ENCODE results near the gene ATP6V1D.
A peak's percentile ranks its signal among the peaks of the same experiment; 100 is the strongest.
"Not testable (repeated sequence)": the region's sequence is repeated elsewhere in the genome, so short reads cannot be mapped to it uniquely, and the experiment has no call there.

Gene ATP6V1D

DNA sequence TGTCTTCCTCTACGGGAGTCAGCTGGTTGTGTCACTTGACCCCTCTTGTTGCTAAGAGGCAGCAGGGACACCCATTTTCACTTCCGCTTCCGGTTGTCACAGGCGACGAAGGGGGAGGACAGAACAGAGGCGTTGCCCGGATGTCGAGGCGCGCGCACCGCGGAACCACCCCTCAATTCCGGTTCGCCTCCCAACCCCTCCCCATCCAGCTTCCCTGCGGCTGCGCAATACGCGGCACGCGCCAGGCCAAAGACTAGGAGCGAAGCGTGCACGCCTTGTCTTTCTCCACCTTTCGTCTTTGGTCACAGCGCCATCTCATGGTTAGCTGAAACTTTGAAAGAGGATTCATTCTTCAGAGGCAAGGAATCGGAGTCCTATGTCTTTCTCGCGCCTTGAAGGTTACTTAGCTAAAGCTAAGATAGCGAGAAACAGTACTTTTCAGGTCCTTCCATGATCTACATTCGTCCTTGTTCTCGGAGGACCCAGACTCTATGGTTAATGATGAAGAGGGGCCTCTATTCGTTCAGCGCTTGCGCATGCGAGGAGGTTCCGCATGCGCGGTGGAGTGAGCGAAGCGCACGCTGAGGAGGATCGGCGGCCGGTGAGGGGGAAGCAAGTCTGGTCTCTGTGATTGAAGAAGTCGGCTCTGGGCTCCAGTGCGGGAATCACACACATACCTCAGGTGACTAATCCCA, at the start of gene ATP6V1D, which contains the start of gene EIF2S1:
Gene ATP6V1D, minus strand, starts transcription at position 30 of the 695 bp plus-strand sequence. CDS start 106 bp downstream, outside the sequence.
Gene EIF2S1, plus strand, starts transcription at position 554 of the 695 bp plus-strand sequence. CDS start 4,440 bp downstream, outside the sequence.
- peak; percentile 97 for DNase-seq (ENCODE audit: low read depth)

DNA sequence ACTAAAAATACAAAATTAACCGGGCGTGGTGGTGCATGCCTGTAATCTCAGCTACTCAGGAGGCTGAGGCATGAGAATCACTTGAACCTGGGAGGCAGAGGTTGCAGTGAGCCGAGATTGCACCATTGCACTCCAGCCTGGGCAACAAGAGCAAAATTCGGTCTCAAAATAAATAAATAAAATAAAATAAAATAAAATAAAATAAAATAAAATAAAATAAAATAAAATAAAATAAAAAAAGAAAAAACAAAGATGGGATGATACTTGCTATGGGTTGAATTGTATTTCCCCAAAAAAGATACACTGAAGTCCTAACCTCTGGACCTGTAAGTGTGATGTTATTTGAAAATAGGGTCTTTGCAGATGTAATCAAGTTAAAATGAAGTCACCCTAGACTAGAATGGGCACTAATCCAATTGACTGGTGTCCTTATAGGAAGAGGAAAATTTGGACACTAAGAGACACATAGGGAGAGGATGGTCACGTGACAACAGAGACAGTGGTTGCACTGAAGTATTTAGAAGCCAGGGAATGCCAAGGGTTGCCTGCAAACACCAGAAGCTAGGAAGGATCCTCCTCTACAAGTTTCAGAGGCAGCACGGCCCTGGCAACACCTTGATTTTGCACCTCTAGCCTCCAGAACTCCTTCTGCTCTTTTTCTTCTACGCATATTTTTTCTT, 48.7 kb upstream of the ATP6V1D start:
- DNase-seq (ENCODE audit: low read depth) = not testable (repeated sequence)

DNA sequence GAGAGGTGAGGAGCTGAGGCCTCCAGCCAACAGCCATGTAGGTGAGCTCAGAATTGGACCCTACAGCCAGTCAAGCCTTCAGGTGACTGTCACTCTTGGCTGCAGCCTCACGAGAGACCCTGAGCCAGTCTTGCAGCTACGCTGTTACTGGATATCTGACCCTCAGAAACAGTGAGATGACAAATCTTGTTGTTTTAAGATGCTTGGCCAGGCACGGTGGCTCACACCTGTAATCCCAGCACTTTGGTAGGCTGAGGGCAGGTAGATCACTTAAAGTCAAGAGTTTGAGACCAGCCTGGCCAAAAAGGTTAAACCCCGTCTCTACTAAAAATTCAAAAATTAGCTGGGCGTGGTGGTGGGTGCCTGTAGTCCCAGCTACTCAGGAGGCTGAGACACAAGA, 46.2 kb upstream of the ATP6V1D start:
- no peak for DNase-seq (ENCODE audit: low read depth)

DNA sequence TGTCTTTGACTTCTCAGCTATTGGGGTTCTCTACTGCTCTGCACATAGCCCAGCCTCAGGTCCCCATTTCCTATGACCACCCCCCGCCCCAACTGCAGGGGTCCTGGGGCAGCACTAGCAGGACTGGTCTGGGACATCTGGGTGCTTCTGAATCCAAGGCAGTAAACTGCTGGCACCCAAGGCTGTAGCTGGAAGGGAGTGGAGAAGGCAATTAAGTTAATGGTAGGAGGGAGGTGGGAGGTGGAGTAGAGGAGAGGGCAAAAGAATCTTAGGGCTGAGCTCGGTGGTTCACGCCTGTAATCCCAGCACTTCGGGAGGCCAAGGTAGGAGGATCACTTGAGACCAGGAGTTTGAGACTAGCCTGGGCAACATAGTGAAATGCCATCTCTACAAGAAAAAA, 40.8 kb upstream of the ATP6V1D start:
- no peak for DNase-seq (ENCODE audit: low read depth)

DNA sequence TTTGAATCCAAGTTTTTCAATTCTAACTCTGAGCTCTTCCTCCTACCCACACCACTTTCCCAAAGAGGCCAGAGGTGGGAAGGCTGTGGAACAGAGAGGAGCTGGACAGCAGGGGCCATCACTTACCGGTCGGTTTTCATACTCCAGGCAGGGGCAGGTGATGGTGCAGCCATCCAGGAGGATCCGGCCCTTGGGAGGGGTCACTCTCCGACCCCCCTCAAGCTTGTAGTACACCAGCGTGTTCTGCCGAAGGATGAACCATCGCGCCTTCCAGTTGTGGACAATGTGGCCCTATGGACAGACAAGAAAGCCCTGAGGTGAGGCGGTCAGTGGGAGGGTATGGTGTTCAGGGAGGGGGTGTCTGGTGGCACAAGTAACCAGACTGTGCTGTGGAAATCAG, 37.9 kb upstream of the ATP6V1D start:
- DNase-seq (ENCODE audit: low read depth) = no peak

DNA sequence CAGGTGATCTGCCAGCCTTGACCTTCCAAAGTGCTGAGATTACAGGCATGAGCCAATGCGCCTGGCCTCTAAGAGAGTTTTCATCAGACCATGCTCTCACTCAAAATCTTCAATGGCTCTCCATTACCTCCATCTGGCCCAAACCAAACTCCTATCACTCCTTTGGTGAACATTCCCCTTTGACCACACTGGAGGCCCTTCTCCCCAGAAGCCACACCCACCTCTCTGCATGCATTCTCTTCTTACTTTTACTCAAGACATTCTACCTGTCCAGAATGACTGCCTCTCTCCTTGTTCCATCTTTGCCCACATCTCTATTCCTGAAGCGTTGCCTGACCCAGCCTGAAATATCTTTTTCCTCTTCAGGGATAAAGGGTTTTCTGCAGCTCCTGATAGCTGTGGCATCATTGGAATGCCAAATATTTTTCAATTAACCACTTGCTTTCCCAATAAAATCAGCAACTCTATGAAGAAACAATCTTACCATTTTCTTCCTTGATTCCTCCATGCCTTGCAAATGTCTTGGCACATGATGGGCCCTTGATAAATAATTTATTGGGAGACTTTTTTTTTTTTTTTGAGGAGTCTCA, 36.9 kb upstream of the ATP6V1D start:
- DNase-seq (ENCODE audit: low read depth) = no peak

DNA sequence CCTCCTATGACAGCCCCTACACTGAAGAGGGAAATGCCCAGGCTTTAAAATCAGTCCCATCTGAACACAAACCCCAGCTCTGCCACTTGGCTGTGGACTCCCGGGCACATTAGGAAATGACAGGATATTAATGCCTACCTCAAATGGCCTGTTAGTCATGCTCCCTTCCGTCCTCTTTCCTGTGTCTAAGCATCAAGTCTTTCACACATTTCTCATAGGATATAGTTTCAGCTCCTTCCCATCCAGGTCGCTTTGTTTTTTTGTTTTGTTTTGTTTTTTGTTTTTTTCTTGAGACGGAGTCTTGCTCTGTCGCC, 36.2 kb upstream of the ATP6V1D start:
- no peak for DNase-seq (ENCODE audit: low read depth)

DNA sequence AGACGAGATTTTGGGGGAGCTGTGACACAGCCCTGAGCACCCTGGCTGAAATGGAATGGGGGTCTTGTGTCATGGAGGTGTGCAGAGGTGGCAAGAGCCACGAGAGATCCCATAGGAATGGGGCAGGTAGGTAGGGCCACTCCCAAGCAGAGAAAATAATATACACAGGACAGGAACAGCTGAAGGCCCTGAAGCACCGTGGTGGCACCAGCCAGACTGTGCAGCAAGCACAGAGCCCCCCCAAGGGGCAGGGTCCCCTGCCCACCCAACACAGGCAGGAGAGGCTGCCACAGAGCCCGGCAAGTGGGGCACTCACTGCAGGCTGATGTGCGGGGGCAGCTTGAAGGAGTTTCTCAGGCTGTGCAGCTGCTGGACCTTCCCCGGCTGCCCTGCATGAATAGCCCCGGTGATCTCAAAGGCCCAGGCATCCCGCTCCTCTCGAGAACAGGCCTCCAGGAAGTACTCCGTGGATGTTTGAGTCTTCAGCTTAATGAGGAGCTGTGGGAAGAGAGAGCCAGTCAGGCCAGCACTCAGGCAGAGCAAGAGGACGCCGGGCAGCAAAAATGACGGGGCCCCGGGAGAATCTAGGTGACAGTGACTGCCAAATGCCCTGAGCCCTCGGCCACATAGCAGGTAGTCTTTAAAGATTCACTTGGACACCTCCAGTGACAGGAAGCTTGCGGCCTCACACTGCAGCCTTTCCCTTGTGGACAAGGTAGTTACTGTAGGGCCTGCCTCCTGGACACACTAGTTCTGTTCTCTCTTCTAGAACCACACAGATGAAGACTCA, 35.7 kb upstream of the ATP6V1D start:
- no peak for DNase-seq (ENCODE audit: low read depth)

DNA sequence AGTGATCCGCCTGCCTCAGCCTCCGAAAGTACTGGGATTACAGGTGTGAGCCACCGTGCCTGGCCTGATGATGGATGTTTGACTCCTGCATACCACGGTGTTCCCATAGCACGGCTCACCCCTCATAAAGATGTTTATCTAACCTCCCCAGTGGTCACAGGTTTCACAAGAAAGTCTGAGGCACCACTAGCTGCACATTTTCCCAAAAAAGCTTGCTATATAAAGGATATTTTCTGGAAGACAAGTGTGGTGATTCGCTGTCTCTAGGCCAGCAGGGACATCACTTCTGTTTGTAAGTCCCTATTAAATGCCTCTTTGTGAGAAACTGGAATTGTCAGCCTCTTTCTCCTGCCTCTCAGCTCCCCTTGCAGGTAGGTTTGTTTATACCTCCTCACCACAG, 34.1 kb upstream of the ATP6V1D start:
- no peak for DNase-seq (ENCODE audit: low read depth)

DNA sequence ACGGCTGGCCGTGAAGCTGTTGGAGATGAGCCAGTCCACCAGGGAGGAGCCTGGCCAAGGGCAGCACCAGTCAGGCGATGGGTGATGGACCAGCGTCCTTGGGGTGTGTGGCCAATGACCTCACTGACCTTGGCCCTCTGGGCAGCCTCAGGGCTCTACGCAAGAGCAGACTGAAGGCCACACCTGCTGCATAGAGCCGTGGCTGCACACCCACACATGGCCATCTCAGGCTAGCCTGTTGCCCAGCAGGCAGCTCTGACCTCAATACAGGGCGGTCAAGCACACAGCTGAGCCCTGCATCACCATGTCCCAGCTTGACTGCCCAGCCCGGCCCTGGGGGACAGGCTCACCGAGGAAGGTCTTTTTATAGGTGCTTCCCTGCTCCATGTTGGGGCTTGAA, 33.2 kb upstream of the ATP6V1D start:
- no peak for DNase-seq (ENCODE audit: low read depth)

DNA sequence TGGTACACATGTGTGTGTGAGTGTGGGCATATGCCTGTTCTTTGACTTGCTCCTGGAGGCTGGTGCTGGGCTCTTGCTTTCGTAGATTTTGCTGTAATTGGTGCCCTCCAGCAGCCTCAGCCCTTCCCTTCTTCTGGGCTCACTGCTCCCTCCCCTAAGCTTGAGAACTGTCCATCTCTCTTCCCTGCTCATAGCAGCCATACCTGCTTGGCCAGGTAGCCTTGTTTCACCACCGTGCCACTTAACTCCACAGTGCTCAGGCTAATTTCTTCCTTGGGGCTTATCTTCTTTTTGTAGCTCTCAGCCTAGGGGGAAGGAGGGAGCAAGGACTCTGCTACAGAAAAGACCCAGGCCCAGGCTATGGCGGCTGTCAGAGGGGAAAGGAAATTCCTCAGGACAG, 32.5 kb upstream of the ATP6V1D start:
- no peak for DNase-seq (ENCODE audit: low read depth)

DNA sequence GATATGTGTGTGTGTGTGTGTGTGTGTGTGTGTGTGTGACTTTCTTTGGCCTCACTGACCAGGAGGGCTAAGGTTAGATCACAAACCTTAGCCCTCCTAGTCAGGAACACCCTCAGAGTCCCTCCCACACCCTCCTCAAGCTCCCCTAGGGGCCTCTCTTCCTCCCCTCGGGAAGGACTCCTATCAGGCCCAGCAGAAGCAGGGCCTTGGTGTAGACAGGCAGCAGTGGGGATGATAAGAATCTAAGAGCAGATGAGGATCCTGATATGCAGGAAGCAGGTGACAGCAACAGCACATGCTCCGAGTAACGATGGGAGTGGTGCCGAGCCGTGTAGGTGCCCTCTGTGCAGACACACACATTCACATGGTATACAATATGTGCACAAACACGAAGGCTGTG, 31.7 kb upstream of the ATP6V1D start:
- no peak for DNase-seq (ENCODE audit: low read depth)

DNA sequence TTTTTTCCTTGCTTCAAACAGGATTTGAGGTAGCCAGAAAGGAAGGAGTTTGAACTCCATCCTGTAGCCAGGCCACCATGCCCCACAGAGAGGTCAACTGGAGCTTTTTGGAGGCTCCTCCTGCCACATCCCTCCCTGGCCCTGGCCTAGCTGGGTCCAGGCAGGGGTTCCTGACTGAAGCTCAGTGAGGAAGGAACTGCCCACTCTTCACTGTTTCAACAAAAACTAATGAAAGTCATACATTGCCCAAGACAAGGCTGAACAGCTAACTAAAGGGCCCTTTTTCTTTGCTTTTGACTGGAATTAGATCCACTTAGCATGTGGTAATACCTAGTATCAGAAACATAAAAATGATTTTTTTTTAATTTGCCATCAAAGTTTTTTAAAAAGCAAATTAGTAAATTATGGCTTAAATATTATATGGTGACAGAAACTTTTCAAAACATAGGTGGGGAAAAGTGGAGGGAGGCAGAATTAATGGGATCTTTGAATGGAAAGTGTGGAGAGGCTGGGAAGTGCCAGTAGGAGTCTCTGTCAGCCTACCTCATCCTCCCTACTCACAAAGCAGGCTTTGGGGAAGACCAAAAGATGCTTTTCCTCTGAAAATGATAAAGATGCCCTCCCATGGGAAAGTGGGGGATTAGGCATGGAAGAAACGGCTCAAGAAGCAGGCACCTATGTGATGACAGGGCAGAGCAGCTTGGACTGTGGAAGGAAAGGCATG, 30.4 kb upstream of the ATP6V1D start:
- no peak for DNase-seq (ENCODE audit: low read depth)

DNA sequence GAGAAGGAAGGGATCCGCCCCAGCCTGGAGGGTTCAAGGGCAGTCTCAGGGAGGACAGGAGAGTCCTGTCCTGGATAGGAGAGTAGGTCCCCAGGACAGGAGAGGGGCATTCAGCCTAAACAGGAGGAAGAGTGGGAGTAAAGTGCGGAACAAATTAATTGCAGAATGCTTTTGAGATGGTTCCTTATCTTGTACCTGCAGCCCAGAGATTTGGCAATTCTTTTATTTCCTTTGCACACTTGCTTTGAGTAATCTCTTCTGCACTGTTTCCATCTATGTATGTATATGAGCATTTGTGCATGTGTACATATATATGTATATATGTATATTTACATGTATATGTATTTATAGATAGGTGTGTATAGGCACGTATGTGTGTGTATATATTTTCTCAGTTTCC, 29.7 kb upstream of the ATP6V1D start:
- no peak for DNase-seq (ENCODE audit: low read depth)

DNA sequence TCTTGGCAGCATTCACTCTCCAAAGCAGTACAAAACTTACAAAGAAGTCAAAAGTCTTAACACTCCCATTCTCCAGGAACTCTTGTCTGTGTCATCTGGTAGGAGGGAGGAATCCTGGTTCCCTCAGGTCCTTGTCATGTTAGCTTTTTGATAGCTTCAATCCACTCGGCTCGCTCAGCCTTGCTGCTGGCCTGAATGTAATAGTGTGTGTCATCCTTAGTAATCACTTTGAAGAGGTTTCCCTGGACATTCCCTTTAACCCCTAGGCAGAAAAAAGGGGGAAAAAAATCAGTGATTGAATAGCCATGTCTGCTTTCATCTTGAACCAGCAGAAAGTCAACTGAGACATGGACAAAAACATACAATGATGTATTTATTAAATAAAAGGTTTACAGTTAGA, 27.6 kb upstream of the ATP6V1D start:
- no peak for DNase-seq (ENCODE audit: low read depth)

DNA sequence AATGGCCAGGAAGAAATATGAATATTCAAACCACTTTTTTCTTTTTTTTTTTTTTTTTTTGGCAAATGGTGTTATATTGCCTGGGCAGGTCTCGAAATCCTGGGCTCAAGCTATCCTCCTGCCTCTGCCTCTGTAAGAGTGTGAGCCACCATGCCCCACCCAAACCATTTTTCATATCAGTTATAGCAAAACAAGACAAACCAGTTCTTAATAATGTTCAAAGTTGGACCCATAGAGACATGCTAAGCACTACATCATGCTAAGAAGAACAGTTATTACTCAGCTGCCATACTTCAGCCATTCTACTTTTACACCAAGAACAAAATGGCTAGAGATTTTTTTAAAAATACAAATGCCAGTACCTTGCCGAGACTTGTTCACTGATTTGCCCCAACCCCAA, 26.0 kb upstream of the ATP6V1D start:
- no peak for DNase-seq (ENCODE audit: low read depth)

DNA sequence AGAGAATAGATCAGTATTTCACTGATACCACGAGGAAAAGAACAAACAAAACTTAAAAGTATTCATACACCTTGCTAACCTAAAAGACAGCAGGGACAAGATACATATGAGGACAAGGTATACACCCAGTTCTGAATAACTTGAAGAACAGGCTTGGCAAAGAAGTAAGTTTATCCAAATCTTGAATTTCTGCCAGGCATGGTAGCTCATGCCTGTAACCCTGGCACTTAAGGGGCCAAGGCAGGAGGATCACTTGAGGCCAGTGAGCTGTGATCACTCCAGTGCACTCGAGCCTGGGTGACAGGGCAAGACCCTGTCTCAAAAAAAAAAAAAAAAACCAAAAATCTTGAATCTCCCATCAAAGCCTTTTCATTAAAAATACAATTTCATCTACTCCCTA, 25.5 kb upstream of the ATP6V1D start:
- no peak for DNase-seq (ENCODE audit: low read depth)

DNA sequence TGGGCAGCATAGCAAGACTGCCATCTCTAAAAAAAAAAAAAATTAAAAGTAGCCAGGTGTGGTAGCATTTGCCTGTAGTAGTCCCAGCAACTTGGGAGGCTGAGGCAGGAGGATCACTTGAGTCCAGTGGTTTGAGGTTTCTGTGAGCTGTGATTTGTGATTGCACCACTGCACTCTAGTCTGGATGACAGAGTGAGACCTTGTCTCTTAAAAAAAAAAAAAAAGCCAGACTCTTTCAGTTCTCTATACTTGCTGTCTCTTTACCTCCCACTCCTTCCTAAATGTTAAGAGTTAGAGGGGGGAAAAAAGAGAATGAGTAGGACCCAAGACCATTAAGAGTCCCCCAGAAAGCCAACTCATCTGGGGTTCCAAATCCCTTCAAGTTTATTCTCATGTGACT, 18.3 kb upstream of the ATP6V1D start:
- no peak for DNase-seq (ENCODE audit: low read depth)

DNA sequence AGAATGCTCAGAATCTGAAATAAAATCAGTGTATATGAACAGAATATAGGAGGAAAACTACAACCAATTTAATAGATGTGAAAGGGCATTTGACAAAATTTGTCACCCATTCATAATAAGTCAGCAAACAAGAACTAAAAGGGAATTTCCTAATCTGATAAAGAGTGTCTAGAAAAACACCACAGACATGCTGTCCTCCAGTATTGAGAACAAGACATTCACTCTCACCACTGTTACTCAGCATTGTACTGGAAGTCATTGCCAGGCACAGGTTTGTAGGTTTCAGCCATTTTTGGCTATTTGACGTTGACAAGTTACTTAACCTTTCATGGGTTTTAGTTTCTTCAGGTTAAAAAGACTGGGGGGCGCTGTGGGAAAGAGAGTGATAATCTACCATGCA, 13.7 kb upstream of the ATP6V1D start:
- no peak for DNase-seq (ENCODE audit: low read depth)

DNA sequence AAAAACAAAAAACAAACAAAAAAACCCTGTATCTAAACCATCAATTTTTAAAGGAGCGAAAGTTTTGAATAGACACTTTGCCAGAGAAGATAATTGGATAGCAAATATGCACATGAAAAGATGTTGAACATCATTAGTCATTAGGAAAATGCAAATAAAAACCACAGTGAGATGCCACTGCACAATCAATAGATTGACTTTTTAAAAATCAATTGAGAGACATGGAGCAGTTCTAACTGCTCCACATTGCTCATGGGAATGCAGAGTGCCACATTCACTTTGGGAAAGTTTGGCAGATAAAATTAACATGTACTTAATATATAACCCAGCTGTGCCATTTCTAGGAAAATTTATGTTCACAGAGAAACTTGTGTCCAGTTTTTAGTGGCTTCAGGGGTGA, 13.2 kb upstream of the ATP6V1D start:
- no peak for DNase-seq (ENCODE audit: low read depth)

DNA sequence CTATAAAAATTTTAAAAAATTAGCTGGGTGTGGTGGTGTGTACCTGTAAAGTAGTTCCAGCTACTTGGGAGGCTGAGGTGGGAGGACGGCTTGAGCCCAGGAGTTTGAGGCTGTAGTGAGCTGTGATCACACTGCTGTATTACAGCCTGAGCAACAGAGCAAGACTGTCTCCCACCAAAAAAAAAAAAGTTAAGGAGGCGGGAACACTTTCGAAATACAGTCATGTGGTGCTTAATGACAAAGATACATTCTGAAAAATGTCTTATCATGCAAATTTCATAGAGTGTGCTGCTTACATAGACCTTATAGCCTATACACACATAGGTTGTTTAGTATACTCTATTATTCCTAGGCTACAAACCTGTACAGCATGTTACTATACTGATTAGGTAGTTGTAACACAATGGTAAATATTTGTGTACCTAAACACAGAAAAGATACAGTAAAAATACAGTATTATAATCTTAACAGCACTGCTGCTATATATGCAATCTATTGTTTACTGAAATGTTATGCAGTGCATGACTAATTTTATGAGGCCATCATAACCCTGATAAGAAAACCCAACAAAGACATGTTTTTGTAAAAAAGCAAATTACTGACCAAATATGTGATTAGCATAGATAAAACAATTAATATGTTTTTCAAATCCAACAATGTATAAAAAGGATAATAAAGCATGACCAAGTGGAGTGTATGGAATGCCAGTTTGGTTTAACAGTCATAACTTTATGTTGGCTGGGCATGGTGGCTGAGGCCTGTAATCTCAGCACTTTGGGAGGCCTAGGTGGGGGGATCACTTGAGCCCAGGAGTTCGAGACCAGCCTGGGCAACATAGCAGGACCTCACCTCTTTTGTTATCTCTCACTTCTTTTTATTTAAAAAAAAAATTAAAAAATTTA, 11.9 kb upstream of the ATP6V1D start:
- DNase-seq (ENCODE audit: low read depth) = no peak

Measured in HS-5 (cell line).